ENCODE data around the gene TJP2.
"Not testable (repeated sequence)": the region's sequence is repeated elsewhere in the genome, so short reads cannot be mapped to it uniquely, and the experiment has no call there.

The TJP2 gene

DNA sequence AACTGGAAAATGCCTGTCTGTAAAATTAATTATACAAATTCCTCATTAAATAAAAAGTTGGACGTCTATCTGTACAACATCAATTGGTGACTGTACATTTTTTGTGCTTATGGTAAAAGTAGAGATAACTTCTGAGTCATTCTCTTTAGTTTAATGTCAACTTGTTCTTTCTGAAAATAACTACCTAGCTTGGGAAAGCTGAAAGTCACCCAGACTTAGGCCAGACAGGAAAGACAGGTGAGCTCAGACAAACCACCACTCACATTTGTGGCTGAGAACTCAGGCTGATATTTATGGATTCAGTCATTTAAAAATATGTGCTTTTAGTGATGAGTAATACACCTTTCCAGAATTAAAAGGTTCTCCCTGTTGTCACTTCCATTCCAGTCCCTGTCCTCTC, 119.1 kb downstream of the TJP2 start:
- no peak for DNase-seq (ENCODE audit: low spot score)

DNA sequence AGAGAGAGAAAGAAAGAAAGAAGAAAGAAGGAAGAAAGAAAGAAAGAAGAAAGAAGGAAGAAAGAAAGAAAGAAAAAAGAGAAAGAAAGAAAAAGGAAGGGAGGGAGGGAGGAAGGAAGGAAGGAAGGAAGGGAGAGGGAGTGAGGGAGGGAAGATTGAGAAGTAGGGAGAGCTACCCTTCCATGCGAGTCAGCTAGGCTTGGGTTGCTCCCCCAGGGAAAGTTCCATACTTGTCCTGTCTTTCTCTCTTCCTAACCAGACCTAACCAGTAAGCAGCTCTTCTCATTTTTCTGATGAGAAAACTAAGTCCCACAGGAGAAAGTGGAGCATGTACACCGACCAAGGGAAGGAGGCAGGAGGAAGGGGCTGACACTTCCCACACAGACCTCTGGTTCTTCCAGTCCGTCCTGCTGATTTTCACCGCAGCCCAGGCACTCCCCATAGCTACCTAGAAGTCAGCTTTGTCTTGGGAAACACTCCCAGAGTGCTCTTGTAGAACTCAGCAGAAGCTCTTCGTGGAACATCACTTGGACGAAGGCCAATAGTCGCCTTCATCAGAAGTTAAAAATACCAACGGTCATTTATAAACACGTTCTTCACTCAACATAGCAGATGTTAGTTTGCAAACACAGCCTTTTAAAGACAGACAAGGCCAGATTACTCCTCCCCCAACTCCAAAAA, 121.9 kb downstream of the TJP2 start:
- DNase-seq (ENCODE audit: low spot score), result no peak

DNA sequence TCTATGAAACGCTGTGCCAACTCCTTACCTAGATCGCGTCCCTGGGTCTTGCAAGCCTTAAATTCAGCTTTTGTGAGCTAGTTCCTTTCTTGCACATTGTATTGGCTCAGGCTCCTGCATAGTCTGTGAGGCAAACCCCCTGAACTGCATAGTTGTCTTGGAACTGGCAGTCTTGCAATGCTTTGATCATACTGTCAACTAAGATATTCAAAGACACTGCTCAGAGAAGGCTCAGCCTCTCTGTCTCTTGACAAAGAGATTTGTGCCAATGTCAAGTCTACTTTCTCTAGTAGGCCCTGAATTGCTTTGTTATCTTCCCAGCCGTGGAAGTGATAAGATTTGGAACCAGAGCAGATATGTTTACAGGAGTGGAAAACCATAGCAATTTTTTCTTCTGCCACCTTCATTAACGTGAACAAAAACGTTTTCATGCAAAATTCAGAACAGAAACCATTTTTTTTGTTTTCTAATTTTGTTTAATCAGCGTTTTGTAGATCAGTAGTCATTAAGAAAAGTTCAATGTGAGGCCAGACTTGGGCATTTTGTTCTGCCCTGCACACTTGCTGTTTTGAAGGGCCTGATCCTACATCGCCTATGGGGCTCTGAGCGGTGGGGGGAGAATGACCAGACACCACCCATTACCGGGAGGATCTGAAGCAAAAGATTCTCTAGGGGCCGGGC, 123.4 kb downstream of the TJP2 start:
- DNase-seq (ENCODE audit: low spot score), result no peak

DNA sequence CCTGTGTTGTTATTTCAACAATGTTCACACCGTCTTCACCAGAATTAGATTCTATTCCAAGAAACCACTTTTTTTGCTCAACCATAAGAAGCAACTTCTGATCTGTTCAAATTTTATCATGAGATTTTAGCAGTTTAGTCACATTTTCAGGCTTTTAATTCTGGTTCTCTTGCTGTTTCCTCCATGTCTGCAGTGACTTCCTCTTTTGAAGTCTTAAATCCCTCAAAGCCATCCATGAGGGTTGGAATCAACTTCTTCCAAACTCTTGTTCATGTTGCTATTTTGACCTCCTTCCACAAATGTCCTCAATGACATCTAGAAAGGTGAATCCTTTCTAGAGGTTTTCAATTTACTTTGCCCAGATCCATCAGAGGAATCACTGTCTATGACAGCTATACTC, 125.2 kb downstream of the TJP2 start:
- DNase-seq (ENCODE audit: low spot score), result no peak

DNA sequence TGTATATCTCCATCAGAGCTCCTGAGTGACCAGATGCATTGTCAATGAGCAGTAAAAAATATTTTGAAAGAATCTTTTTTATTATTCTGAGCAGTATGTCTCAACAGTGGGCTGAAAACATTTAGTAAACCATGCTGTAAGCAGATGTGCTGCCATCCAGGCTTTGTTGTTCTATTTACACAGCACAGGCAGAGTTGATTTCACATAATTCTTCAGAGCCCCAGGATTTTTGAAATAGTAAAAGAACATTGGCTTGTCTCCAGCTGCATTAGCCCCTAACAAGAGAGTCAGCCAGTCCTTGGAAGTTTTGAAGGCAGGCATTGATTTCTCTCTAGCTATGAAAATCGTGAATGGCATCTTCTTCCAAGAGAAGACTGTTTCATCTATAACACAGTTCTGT, 125.7 kb downstream of the TJP2 start:
- no peak for DNase-seq (ENCODE audit: low spot score)

DNA sequence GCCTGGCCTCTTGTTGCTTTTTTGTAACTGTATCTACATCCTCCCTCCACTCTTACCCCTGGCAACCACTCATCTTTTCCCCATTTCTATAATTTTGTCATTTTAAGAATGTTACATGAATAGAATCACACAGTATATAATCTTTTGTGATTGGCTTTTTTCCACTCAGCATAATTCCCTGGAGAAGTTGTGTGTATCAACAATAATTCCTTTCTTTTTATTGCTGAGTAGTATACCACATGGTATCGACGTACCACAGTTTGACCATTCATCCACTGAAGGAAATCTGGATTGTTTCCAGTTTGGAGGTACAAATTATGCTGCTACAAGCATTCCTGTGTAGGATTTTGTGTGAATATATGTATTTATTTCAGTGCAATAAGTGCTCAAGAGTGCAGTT, 129.3 kb downstream of the TJP2 start:
- DNase-seq (ENCODE audit: low spot score), result no peak

DNA sequence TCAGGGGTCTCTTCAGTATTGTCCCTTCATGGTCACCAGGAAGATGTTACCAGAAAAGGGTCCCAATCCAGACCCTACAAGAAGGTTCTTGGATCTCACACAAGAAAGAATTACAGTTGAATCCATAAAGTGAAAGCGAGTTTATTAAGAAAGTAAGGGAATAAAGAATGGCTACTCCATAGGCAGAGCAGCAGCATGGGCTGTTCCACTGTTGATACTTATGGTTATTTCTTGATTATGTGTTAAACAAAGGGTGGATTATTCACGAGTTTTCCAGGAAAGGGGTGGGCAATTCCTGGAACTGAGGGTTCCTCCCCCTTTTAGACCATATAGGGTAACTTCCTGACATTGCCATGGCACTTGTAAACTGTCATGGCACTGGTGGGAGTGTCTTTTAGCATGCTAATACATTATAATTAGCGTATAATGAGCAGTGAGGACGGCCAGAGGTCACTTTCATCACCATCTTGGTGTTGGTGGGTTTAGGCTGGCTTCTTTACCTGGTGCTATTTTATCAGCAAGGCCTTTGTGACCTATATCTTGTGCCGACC, 132.9 kb downstream of the TJP2 start:
- DNase-seq (ENCODE audit: low spot score), result not testable (repeated sequence)

DNA sequence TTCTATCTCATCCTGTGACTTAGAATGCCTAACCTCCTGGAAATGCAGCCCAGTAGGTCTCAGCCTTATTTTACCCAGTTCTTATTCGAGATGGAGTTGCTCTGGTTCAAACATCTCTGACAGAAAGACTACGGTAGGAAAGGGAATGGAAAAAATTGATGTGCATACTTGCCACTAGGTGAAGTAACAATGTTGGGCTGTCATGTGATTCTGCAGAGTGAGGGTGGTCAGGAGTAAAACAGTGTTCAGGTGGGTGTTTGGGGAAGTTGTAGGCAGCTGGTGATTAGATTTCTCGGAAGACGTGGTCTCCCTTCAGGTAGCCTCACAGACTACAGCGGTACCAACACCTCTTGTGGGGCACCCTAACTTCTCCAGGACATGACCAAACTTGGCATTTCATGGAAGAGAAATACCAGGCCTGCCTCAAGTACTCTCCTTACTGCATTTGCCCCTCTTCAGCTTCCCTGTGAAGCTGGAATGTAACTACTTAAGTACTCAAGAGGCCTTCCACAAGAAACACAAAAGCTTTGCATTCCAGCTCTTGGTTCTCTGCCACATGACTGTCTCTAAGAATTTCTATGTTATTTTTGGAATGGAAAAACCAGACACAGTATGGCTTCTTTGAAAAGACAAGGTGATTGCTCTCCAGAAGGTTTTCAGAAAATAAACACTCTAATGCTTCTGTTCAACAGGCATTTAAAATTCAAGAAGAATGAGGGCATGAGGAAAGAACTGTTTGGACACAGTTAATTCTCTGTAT, 133.5 kb downstream of the TJP2 start:
- no peak for DNase-seq (ENCODE audit: low spot score)

DNA sequence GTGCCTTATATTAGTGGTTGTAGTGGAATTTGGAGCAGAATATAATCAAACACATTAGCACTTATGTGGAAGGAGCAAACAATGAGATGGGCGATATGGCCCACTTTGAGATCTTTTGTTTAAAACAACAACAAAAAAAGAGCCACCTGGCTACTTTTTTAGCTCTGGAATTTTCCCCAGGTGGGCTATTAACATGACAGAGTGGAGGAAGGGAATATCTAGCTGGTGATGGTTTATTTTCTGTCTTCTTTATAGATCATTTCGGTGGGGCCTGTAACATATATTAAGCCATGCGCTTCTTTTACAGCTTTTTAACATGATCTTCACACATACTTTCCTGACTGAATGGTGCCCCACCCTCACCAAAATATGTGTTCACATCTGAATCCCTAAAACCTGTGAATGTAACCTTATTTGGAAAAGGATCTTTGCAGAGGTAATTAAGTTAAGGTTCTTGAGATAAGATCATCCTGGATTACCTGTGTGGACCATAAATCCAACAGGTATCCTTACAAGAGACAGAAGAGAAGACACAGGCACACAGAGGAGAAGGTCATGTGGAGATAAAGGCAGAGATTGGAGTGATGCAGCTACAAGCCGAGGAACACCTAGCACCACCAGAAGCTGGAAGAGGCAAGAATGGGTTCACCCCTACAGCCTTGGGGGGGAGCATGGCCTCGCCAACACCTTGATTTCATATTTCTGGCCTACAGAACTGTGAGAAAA, 134.3 kb downstream of the TJP2 start:
- DNase-seq (ENCODE audit: low spot score), result no peak

DNA sequence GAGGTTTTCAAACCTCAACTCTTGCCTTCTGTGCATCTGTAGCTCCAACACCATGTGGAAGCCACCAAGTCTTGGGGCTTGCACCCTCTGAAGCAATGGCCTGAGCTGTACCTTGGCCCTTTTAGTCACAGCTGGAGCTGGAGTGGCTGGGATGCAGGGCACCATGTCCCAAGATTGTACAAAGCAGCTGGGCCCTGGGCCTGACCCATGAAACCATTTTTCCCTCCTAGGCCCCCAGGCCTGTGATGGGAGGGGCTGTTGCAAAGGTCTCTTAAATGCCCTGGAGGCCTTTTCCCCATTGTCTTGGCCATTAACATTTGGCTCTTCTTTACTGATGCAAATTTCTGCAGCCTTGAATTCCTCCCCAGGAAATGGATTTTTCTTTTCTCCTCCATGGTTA, 139.1 kb downstream of the TJP2 start:
- DNase-seq (ENCODE audit: low spot score), result no peak

DNA sequence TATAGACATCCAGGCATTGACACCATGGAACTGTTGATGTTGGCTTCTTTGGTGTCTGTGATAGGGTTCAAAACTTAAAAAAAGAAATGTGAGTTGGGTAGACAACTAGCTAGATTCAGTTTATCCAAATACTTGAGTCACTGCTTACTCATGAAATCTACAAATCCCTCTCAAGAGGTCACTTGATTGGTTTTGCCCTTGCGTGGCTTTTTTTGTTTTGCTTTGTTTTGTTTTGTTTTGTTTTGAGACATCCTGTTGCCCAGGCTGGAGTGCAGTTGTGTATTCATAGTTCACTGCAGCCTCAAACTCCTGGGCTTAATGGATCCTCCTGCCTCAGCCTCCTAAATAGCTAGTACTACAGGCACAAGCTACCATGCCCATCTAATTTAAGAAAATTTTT, 140.5 kb downstream of the TJP2 start:
- DNase-seq (ENCODE audit: low spot score), result no peak

DNA sequence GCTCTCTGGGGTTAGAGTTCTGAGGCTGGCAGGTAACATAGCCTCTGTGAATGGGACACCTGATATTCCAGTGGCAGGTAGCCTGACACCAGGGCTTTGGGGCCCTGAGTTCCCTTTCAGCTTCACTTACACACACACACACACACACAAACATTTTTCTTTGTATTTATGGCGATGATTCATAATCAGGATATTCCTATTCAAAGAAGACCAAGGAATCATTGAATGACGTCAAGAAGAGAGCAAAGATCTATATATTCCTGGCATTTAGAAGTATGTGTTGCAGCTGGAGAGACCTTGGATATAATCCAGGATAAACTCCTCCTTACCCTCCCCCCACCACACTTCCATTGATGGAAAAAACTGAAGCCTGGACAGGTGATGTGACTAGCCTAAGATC, 143.0 kb downstream of the TJP2 start:
- DNase-seq (ENCODE audit: low spot score), result no peak

DNA sequence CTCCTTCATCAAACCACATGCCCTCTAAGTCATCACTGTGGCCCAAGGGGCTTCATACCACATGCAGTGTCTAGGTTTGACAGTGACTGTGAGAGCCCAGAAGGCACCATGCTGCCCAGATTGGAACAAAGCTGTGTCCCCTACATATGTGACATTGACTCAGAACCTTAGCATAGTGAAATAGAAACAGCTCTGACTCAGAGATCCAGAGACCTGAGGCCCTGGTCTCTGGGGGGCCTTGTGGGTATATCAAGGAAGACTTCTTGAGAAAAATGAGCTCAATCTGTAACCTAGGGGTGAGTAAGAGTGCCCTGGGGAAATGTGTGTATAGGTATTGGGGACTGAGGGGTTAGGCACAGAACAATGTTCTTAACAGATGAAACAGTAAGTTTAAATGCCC, 143.8 kb downstream of the TJP2 start:
- no peak for DNase-seq (ENCODE audit: low spot score)

DNA sequence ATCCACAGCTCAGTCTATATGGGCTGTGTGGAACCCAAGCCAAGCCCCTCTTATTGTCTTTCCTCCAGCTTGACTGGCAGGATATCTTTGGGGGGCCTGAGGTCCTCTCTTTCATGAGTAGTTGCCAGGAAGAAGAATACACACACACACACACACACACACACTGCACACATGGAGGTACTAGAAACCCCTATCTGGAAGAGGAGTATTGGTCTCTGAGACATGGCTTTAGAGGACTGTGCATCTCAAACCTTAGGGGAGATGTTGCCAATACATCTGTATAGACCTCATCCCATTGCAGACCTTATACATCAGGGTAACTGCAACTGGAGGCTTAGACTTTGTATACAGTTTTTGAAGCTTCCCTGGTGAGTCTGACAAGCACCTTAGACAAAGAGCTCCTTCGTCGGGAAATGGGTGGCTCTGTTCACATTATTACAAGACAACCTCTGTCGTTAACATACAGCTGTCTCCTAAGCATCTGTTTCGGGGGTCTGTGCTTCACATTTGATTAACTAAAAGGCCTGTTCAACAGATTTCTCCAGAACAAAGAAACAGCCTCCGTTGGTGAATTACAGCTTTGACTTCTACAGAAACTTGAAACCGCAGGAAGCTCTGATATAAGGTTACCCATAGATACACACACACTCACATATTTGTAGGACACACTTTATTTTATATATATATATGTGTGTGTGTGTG, 145.4 kb downstream of the TJP2 start:
- DNase-seq (ENCODE audit: low spot score), result no peak

DNA sequence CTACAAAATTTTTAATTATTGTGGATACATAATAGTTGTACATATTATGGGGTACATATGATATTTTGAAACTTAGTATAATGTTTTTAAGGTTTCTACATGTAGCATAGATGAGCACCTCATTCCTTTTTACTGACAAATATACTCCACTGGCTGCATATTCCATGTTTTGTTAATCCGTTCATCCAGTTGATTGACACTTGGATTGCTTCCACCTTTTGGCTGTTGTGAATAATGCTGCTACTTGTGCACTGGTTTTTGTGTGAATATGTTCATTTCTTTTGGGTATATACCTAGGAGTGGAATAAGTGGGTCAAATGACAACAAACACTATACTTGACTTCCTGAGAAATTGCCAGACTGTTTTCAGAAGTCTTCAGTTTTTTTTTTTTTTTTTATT, 148.2 kb downstream of the TJP2 start:
- DNase-seq (ENCODE audit: low spot score), result no peak

DNA sequence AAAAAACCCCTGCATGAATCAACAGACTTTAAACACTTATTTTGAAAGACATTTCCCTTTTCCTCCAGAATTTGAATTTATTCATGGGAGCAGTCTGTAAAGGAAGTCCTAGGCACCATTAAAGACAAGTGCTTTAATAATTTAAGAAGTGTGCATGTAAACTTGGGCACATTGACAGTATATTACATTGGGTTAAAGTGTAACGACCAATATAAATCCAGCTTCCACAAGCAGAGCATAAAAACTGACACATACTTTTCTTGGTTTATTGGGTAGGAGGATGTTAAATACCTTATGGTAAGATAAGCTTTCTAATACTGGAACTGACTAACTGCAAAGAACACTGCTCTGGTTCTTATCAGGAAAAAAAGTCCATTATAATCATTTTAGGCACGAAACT, 149.8 kb downstream of the TJP2 start:
- no peak for DNase-seq (ENCODE audit: low spot score)

Measured in pons (tissue), 1 donor.